Gastrocnemius medialis (tissue), 4 donors: ENCODE measurements around the gene RICTOR.

Experiments used
- CTCF ChIP-seq, 5 experiments: fragments of 450-650 bp in 3 of 5; fragments of 200-600 bp in 2 of 5; sonication (generic) in 2 of 5; IDR thresholded peaks in 4 of 5; conservative IDR thresholded peaks in 1 of 5; 1 replicate in 4 of 5; 2 replicates in 1 of 5; pipeline ENCODE4 v1.5.1; 2016 to 2019; ENCODE audit warnings: antibody characterized with exemption in 5 of 5, mild to moderate bottlenecking in 3 of 5, moderate library complexity in 3 of 5
- POLR2A ChIP-seq, 2 donors: fragments of 450-650 bp; IDR thresholded peaks; one replicate each; pipeline ENCODE4 v1.6.1; 2017; ENCODE audit warnings: antibody characterized with exemption in 2 of 2, mild to moderate bottlenecking in 2 of 2, moderate library complexity in 2 of 2

GRCh38 chr5:39058178-39058921 is 15.8 kb downstream of the RICTOR start:
- TF ChIP-seq CTCF (IDR thresholded peaks at IDR 0.05 in 4 of 5, conservative IDR thresholded peaks at IDR 0.05 in 1 of 5) (no peak), POLR2A (IDR thresholded peaks at IDR 0.05) (no peak)
